HG03558 (cell line): ENCODE data around the gene KCNMA1.
"Not testable (repeated sequence)": the region's sequence is repeated elsewhere in the genome, so short reads cannot be mapped to it uniquely, and the experiment has no call there.

ENCODE experiments used
- ATAC-seq: cut with Tn5 transposase; IDR thresholded peaks from one replicate; pipeline ENCODE4 v1.9.1; 2021; ENCODE audit warnings: moderate number of reproducible peaks; ENCODE audit not compliant: unreplicated experiment; ENCODE audit errors: extremely low read depth

The KCNMA1 gene

DNA sequence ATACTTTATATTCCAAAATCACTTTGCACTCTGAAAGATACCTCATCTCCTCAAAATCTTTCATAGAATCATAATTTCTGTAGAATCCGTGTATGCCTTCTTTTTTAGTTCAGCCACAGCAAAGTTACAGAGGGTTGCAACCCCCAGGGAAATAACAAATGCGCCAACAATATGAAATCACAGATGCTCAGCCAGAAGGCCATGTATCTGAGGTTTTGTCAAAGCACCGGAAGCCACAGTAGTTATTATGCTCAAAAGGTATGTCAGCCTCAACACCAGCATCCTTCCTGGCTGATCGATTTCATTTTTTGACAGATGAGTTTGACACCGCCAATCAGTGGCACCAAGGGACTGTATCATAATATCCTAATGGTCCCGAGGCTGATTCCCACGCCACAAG is 204.1 kb downstream of the KCNMA1 start:
- no peak for ATAC-seq

DNA sequence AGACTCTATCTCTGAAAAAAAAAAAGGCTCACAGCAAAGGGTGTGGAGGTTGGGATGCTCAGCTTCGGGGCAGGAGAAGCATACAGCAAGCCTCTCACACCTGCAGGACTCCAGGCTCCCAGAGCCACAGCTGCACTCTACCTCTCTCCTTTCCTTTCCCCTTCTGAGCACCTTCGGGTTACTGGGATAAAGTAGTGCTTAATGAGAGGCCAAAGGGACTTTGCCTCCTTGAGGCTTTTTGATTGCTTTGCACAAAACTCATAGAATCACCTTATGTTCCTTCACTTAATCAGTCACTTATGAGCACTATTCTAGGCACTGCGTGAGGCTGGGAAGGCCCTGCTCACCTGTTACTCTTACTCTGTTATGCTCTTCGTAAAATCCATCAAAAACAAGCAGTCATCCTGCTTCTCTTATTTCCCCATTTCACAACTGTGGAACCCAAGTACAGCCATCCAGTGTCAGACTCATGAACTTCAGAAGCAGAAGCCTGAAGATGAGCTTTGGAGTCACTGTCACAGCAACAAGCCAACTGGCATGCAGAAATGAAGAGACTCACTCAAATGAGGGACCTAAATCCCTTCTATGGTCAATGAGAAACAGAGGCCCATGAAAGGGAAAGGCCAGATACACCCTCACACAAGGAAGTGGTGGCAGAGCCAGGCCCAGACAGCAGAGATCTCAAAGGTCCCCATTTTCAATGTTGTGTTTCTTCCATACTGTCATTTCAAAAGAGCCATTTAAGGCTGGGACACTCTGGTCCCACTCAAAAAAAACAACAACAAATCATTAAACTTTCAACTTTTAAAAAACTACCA is 205.4 kb downstream of the KCNMA1 start:
- no peak for ATAC-seq

DNA sequence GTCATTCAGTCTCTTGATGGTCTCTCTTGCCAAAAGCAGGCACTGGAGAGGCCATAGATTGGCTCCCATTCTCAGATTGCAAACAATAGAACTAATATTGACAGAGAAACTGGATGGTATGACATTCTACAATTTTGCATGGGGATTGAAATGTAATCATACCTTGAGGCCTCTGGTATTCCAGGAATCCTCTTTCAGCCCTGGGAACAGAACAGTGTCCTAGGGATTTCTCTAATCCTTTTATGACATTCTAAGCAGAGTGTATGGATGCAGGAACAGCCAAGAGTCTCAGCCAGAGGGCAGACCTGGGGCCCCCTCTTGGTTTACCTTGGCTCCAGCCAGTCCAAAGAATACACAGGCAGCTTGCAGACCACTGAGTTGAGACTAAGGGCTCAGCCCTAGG is 206.4 kb downstream of the KCNMA1 start:
- ATAC-seq: no peak

DNA sequence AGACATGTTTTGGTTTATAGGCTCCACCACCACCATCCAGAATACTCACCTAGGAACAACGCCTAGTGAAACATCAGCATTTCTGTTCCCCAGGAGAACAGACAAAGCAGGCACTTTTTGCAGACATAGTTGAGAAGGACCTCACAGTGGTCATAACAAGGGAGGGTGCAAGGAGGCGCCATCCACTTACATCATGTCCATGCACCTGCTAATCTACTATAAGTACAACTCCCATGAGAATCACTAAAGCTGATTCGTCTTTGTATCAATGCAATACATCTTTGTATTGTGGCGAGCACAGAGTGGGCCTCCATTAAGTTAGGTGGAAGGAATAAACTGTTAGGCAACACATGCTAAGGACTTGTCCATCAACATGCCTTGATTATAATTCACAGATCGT is 207.1 kb downstream of the KCNMA1 start:
- no peak for ATAC-seq

DNA sequence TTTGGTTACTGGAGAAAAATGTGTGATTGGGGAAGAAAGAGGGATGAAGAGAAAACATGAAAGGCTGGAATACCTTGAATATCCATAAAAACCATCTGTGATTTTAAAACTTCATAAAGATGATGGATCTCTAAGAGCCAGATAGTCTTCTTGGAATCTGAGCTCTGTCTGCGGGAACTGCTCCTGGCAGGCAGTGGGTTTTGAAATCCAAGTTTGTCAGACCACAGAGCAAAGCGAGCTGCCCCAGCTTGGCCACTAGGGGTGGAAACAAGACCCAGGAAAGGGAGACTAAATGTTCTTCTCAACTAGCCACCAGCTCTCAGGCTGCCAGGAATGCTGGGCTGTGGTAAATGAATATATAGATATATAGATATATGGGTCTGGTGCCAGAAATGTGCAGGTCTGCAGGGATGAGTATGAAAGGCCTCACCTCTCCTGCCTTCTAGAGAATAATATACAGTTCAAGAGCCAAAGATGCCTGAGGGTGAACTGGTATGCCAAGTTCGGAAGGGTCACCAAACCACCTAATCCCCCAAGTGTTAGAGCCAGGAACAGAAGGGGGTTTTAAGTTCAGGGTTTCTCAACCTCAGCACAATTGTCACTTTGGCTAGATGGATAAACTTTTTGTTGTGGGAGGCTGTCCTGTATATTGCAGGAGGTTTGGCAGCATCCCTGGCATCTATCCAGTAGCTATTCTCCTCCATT is 208.8 kb downstream of the KCNMA1 start:
- ATAC-seq: no peak

DNA sequence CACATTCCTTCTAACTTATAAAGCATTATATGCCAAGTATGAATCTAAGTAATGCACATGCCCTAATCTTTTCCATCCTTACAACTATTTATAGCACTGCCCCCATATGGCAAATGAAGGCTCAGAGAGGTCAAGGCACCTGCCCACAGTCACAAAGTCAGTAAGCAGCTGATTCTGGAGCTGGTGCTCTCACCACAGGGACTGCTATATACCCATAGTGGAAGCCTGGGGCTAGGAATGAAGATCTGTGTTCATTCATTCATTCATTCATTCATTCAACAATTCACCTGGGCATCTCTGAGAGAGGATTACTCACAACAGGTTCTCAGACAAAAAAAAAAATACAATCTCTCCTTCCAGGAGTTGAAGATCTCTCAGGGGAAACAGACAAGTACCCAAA is 213.4 kb downstream of the KCNMA1 start:
- ATAC-seq: no peak

DNA sequence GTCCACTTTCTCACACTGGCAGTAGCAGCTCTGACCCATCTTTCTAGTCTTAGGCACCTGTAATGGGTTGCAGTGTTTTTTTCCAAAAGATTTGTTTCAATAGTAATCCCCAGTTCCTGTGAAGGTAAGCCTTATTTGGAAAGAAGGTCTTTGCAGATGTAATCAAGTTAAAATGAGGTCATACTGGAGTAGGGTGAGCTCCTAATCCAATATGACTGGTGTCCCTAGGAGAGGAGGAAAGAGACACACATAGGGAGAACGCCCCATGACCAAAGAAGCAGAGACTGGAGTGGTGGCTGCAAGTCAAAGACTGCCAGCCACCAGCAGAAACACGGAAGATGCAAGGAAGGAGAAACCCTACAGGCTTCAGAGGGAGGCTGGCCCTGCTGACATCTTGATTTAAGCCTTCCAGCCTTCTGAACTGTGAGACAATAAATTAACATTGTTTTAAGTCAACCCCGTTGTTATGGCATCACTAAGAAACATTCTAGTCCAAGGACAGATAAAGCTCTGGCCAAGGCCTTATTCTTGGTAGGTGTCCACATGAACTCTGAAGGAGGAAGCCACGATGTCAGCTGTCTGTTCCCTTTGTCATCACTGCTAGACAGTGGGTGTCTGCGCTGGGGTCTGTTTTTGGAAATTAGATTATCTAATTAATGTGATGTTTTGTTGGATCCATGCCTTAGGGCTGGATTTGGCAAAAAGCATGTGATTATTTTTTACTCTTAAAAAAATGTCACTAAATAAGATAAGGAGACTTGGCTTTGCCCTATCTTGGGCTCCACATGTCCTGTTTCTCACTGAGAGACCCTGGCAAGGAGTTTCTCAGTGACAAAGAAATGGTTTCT is 214.9 kb downstream of the KCNMA1 start:
- no peak for ATAC-seq

DNA sequence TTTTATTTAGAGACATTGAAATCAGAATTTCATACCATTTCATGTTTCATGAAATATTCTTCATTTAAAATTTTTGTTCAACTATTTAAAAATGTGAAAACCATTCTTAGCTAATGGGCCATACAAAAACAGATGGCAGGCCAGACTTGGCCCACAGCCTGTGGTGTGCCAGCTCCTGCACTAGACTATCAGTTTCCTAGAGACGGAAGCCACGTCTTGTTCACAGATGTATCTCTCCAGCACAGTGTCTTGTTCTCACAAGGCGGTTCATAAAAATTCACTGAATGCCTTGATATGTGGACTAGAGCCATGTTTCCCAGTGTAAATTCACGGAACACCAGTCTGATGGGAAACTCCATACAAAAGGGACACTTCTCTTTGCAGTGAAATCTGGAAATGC is 216.0 kb downstream of the KCNMA1 start:
- no peak for ATAC-seq

DNA sequence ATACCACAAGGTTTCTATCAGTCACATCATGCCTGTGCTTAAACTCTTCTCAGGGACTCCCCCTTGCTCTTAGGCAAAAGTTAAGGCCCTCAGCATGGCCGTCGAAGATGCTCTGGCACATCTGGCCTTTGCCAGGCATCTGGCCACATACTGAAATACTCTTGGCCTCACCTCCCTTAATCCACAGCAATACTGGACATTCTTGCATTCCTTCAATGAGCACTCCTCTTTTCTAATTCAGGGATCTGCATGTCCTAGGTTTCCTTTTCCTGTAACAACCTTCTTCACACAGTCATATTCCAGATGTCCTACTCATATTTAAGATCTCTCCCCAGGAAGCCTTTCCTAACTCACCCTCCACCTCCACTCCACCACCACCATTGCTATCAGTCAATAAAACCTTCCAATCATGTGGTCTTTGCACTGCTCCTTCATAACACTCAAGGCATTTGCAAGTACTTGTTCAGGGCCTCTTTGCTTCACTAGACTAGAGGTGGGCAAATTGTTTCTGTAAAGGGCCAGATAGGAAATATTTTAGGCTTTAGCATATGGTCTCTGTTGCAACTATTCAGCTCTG is 216.6 kb downstream of the KCNMA1 start:
- no peak for ATAC-seq

DNA sequence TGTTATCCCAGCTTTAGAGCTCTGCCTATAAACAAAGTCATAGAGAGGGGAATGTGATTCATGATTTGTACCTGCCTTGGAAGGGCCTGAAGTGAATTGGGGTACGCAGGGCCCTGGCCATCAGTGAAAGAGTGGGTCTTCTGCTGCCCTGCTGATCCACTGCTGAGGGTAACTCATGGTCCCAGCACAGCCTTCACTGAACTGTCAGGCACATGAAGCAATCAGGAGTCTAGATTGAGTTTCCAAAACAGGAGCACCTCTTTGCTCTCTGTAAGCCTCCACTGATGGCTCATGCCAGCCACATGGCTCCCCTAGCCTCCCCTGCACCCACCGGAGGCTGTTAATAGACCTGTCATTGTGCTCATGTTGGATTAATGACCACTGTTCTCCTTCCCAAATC is 217.6 kb downstream of the KCNMA1 start:
- no peak for ATAC-seq

DNA sequence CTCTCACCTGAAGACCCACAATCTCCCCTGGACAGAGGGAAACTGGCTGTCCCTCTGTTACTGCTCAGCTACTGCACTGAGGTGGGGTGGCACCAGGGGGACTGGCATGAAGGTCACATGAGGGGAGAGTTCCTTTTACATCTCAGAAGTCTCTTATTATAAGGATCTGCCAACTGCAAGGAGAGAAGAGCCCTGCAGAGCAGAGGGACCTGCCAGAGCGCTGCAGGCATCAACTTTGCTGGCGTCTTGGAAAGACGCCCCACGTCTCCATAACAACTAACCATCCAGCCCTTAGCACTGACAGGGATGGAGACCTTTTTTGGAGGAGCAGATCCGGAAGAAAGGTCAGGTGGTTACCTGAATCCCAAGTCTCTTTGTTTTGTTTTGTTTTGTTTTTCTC is 218.6 kb downstream of the KCNMA1 start:
- ATAC-seq: no peak

DNA sequence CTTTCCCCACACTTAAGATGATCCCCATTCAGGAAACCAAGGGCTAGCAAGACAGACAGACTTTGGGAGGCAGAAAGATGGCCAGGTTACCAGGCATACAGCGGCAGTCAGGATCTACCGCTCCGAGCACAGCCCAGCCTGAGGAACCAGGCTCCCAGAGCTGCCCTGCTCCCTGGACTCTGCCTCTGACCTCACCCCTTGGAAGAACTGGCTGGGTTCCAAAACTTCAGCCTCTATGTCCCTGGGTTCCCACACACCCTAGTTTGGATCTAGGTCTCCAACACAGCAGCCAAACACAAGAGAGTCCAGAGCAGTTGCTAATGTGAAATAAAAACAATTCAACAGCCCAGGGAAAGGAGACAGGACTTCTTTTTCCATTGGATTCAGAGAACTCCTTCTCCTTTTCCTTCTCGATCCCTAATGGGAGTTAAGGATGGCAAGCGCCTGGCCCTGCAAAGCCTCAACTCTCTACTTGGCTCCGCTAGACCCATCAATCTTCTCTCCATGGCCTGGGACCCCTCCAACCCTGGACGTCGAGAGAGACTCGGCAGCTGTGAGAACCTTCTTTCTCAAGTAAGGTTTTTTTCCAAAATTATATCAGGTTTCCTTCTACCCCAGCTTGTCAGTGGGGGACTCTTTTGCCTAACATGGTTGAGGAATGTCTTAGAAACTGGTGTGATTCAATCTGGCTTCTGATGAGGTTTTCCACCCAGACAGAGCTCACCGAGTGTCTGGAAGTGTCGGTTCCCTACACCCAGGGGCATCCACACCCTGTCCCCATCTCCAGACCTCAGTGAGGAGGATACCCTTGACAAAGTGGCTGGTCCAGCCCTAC is 219.6 kb downstream of the KCNMA1 start:
- no peak for ATAC-seq

DNA sequence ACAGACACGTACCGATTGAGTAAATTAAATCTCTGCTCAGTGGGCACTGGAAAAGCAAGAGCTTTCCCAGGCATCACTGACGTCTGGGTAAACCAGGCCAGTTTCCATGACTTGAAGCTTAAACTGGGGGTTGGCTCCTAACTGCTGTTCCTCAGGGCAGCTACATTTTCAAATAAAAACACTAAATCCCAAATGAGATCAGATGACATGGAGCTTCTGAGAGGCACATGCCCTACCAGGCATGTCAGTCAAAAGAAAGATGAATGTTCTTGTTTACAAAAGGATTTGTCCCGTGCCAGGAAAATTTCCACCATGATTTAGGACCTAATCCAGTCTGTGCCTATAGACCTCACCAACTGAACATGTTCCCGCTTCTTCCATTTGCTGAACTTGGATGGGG is 220.2 kb downstream of the KCNMA1 start:
- no peak for ATAC-seq

DNA sequence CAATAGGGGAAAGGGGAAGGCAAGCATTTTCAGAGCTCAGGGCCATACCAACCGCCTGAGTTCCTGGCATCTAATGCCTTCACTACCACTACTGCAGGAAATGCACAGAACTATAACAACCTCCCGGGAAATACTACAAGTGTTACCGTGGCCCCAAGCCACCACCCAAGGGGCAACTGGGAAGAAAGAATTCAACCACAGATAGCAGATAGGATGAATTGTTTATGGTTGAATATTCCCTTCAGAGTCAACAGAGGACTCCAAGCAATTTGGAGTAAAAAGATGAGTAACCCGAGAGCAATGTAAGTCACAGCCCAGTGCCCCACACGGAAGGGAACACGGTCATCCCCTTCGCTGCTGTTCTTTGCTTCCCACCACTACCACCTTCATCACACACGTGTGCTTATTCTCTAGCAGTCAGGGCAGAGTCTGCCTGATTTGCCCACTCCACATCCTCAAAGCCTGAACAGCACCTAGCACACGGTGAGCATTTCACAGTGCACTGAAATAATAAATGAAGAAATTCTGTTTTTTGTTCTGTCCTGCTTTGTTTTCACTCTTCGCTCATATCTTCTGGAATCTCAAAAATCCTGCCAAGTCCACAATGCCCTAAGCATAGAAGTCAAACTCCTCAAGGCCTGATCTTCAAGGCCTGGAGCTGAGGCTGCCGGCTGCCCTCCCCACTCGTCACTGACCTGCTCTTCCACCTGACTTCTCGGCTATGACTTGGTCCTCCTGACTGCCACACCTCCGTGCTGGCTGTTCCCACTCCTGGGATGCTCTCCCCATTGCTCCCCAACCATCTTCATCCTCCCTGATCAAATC is 221.1 kb downstream of the KCNMA1 start:
- ATAC-seq: no peak

DNA sequence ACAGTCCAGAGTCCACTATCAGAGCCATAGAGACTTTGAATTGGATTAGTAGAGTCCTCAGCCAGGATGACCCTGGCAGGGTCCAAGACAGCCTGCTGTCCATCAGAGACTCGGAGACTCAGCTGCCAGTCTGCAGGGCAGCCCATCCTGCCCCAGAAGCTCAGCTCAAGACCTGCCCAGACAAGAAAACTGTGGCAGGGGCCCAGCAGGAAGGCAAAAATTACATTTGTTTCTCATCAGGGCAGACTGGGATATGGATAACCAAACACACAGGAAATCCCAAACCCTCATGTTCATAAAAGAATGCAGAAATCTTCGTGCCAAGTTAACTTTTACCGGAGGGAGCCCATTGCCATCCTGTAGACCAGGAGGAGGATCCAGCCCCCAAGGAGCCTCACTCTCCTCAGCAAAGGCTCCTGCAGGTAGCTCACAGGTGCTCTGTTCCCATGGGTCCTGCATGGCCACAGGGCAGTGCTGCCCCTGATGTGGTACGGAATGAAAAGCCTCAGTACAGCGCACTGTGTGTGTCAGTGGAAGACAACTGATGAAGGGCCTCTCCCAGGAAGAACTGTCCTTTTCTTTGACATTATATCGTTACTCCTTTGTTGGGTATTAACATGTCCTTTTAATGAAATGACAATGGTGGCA is 222.2 kb downstream of the KCNMA1 start:
- no peak for ATAC-seq

DNA sequence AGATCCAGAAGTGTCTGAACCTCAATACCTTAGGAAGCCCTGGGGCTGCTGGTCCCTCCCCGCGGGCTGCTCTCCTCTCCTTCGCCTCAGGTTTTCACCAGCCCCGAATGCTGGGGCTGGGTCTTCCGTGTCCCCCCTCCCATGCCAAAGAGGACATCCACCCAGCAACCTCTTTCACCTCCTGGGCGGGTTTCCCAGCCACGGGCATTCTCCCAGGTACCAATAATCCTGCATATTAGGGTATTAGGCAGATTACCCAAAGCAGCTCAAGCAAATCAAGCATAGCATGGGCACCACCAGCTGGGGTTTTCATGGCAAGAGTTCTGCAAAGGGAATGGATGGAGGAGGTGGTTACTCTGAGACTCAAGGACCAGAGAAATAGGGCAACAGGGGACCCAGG is 224.4 kb downstream of the KCNMA1 start:
- ATAC-seq: no peak

DNA sequence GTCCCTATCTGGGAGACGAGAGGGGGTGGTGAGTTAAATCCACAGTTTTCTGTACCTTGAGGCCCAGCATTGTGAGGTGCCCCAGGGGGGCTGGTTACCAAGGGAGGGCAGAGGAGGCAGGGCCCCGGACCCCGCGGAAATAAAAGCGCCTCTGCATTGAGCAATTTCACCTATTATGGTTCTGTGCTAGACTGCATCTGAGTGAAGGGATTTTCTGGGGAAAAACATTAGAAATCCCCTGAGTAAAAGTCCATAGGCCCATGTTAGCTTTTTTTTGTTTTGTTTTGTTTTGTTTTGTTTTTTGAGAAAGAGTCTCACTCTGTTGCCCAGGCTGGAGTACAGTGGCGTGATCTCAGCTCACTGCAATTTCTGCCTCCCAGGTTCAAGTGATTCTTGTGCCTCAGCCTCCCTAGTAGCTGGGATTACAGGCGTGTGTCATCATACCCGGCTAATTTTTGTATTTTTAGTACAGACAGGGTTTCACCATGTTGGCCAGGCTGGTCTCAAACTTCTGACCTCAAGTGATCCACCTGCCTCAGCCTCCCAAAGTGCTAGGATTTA is 225.0 kb downstream of the KCNMA1 start:
- not testable (repeated sequence) for ATAC-seq

DNA sequence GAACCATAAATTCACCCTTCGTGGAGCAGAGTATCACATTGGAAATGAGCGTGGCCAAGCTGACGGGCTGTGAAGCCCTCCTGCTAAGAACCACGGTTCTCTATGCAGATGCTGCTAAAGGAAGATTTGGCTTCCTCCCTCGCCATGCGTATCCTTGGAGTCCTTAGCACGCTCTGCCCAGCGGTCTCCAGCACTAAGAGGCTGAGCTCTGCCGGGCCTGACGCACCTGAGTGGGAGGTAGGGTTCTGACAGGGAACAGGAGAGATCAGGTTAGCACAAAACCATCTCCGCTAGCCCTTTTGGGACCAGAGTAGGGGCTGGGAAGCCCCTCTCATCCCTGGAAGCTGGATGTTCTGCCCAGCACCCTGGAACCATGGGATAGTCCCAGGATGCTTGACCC is 225.8 kb downstream of the KCNMA1 start:
- no peak for ATAC-seq
